A549 (cell line): ENCODE measurements around the gene GAN. TPM values are rescaled to one million over a fixed set of nuclear protein-coding genes. Genes with fewer than 3 reads are reported as not detected.
A peak's percentile ranks its signal among the peaks of the same experiment; 100 is the strongest.

Experiments used
- ATAC-seq, 2 experiments: fragments of 200-7000 bp in 1 of 2; fragments of >200 bp in 1 of 2; cut with Nextera tagmentation in 1 of 2; cut with Tn5 transposase in 1 of 2; 3 replicates each; pipeline versions ENCODE4 v1.8.0 to v1.9.1; 2018 to 2020; ENCODE audit warnings: mild to moderate bottlenecking in 1 of 2, moderate library complexity in 1 of 2
- CTCF ChIA-PET: fragments of 300-600 bp; sonication (Branson Sonifier 250); formaldehyde crosslinking; extraction: SDS; loops from one replicate; lab custom pipeline; 2021; ENCODE audit warnings: antibody characterized with exemption, inconsistent platforms; lab: Yijun Ruan, JAX
- POLR2A ChIA-PET: fragments of 350-600 bp; formaldehyde crosslinking; extraction: SDS; loops from one replicate; lab custom pipeline; 2021; ENCODE audit warnings: antibody characterized with exemption, inconsistent platforms; lab: Yijun Ruan, JAX
- DNase-seq, 2 experiments: peaks; one replicate each; pipeline versions ENCODE4 v3.0.0 to v3.0.0-alpha.2; 2011 to 2016; ENCODE audit warnings: low read depth in 1 of 2, low spot score in 1 of 2
- FAIRE-seq: peaks from 2 replicates; lab custom pipeline; 2011; peaks lifted over from hg19 to GRCh38; lab: Jason Lieb, UNC
- H3K27ac ChIP-seq, 2 experiments: fragments of >200 bp; sonication (Bioruptor Twin); formaldehyde crosslinking; 3 replicates each; pipeline ENCODE4 v1.5.1; 2016 to 2017
- H3K4me1 ChIP-seq: fragments of >200 bp; sonication (Bioruptor Twin); formaldehyde crosslinking; 3 replicates; pipeline ENCODE4 v1.6.1; 2016
- H3K4me2 ChIP-seq: fragments of >200 bp; sonication (Bioruptor Twin); formaldehyde crosslinking; 3 replicates; pipeline ENCODE4 v1.6.1; 2016
- H3K4me3 ChIP-seq: fragments of >200 bp; sonication (Bioruptor Twin); formaldehyde crosslinking; 3 replicates; pipeline ENCODE4 v1.5.1; 2016
- H3K9me3 ChIP-seq: fragments of >200 bp; sonication (Bioruptor Twin); formaldehyde crosslinking; 3 replicates; pipeline ENCODE4 v1.6.1; 2016
- EHMT2 ChIP-seq: fragments of 200-600 bp; sonication (generic); IDR thresholded peaks from 2 replicates; pipeline ENCODE4 v1.6.1; 2016; ENCODE audit warnings: antibody characterized with exemption, low read depth, mild to moderate bottlenecking, moderate library complexity
- EP300 ChIP-seq, 2 experiments: fragments of >200 bp; sonication (Bioruptor Twin); formaldehyde crosslinking; IDR thresholded peaks; 2 replicates in 1 of 2; 3 replicates in 1 of 2; pipeline ENCODE4 v1.6.1; 2016 to 2017
- FOXS1 ChIP-seq: fragments of 250-450 bp; sonication (Bioruptor Pico); IDR thresholded peaks from 2 replicates; pipeline ENCODE4 v1.5.0; 2020; ENCODE audit warnings: mild to moderate bottlenecking, moderate library complexity
- HEYL ChIP-seq: fragments of 250-450 bp; sonication (Bioruptor Pico); IDR thresholded peaks from 2 replicates; pipeline ENCODE4 v1.8.0; 2021; ENCODE audit warnings: mild to moderate bottlenecking, moderate library complexity
- HOXA7 ChIP-seq: fragments of 250-450 bp; sonication (Bioruptor Pico); IDR thresholded peaks from 2 replicates; pipeline ENCODE4 v1.5.0; 2020; ENCODE audit warnings: mild to moderate bottlenecking, moderate library complexity
- JUN ChIP-seq, 2 experiments: fragments of >200 bp; sonication (Bioruptor Twin); formaldehyde crosslinking; IDR thresholded peaks; 2 replicates in 1 of 2; 3 replicates in 1 of 2; pipeline ENCODE4 v1.6.1; 2016 to 2017
- KDM1A ChIP-seq: fragments of 200-600 bp; sonication (generic); IDR thresholded peaks from 2 replicates; pipeline ENCODE4 v1.6.1; 2016; ENCODE audit warnings: low read depth, mild to moderate bottlenecking
- MYC ChIP-seq: IDR thresholded peaks from 2 replicates; pipeline ENCODE4 v1.6.1; 2012; ENCODE audit warnings: mild to moderate bottlenecking, inconsistent platforms, low read length, improper control_type of control experiment, borderline replicate concordance
- RARB ChIP-seq: fragments of 250-450 bp; sonication (Bioruptor Pico); IDR thresholded peaks from 2 replicates; pipeline ENCODE4 v1.8.0; 2021; ENCODE audit warnings: mild to moderate bottlenecking, moderate library complexity
- RCOR1 ChIP-seq: fragments of 150-350 bp; IDR thresholded peaks from 2 replicates; pipeline ENCODE4 v1.6.1; 2014; ENCODE audit warnings: antibody characterized with exemption, low read length, low read depth
- RFX5 ChIP-seq: fragments of 450-650 bp; IDR thresholded peaks from 2 replicates; pipeline ENCODE4 v1.7.1; 2014; ENCODE audit warnings: antibody characterized with exemption, mild to moderate bottlenecking, moderate library complexity
- RNF2 ChIP-seq: fragments of 200-600 bp; sonication (generic); IDR thresholded peaks from 2 replicates; pipeline ENCODE4 v1.6.1; 2016; ENCODE audit warnings: low read depth, mild to moderate bottlenecking, antibody characterized with exemption, moderate library complexity, borderline replicate concordance
- ZFP36 ChIP-seq: fragments of 450-650 bp; IDR thresholded peaks from 2 replicates; pipeline ENCODE4 v1.6.1; 2014; ENCODE audit warnings: borderline replicate concordance; ENCODE audit not compliant: partially characterized antibody
- WGBS: methylation state at CpG from one replicate; pipeline ENCODE4 v1.1.6; 2017; ENCODE audit errors: missing lambda C conversion rate; 5-methylcytosine and 5-hydroxymethylcytosine counted together
- polyA plus RNA-seq, 4 experiments: library from polyadenylated mRNA; depleted of rRNA in 3 of 4; stranded (reverse); fragments of >200 nt; fragmentation: RNase III in 1 of 4; extraction: RNeasy Plus Mini Kit Qiagen cat#74134 plus additional on column Dnase treatment in 1 of 4; gene quantifications; 2 replicates in 3 of 4; 3 replicates in 1 of 4; pipeline ENCODE4 v1.2.3, GENCODE V29; 2011 to 2017
- TF ChIP-seq, protein P1 (sequence below): fragments of 450-650 bp; IDR thresholded peaks from 2 replicates; pipeline ENCODE4 v1.6.1; 2014; ENCODE audit warnings: antibody characterized with exemption
- TF ChIP-seq, protein P2 (sequence below): fragments of 250-450 bp; sonication (Bioruptor Pico); IDR thresholded peaks from 2 replicates; pipeline ENCODE4 v1.5.0; 2021; ENCODE audit warnings: mild to moderate bottlenecking, moderate library complexity, borderline replicate concordance
- TF ChIP-seq, protein P3 (sequence below): fragments of >200 bp; sonication (Bioruptor Twin); formaldehyde crosslinking; IDR thresholded peaks from 2 replicates; pipeline ENCODE4 v1.6.1; 2016
- TF ChIP-seq, protein P4 (sequence below): fragments of 200-600 bp; sonication (generic); IDR thresholded peaks from 2 replicates; pipeline ENCODE4 v1.6.1; 2016; ENCODE audit warnings: antibody characterized with exemption, mild to moderate bottlenecking, moderate library complexity
- TF ChIP-seq, protein P5 (sequence below): IDR thresholded peaks from 2 replicates; pipeline ENCODE4 v1.6.1; 2012; ENCODE audit warnings: low read depth, borderline replicate concordance
- TF ChIP-seq, protein P6 (sequence below): fragments of >200 bp; sonication (Bioruptor Twin); formaldehyde crosslinking; IDR thresholded peaks from 3 replicates; pipeline ENCODE4 v1.6.1; 2016

GAN gene
- polyA plus RNA-seq, 2 of the 4 experiments (the other 2 are of a cell fraction), result 2.8 to 8.1 TPM

DNA sequence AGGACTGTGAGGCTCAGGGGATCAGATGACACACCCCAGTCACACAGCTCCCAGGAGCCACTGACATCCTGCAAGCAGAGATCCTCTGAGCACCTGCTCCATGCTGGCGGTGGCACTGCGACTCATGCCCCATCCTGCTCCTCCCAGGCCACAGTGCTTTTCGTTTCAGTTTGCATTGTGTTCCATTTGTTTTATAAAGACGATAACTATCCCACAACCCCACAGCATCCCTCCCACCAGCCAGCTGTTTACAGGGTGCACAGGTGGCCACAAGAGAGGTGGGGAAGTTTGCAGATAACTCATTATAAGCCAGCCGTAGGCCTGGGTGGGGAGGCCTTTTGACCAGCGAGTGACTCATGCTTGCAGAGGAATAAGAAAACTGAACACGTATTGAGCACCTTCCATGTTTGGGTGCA, 48.1 kb upstream of the GAN start:
- TF ChIP-seq ZFP36 (no peak), JUN (IDR thresholded peaks at IDR 0.05) (no peak), HOXA7 (CRISPR knock-in tag) (no peak), RCOR1 (no peak), EHMT2 (no peak), RARB (CRISPR knock-in tag) (no peak), KDM1A (no peak), RNF2 (no peak), MYC (no peak), HEYL (CRISPR knock-in tag) (no peak)
- TF ChIP-seq, protein P1, sequence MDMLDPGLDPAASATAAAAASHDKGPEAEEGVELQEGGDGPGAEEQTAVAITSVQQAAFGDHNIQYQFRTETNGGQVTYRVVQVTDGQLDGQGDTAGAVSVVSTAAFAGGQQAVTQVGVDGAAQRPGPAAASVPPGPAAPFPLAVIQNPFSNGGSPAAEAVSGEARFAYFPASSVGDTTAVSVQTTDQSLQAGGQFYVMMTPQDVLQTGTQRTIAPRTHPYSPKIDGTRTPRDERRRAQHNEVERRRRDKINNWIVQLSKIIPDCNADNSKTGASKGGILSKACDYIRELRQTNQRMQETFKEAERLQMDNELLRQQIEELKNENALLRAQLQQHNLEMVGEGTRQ, result no peak
- TF ChIP-seq, protein P2, sequence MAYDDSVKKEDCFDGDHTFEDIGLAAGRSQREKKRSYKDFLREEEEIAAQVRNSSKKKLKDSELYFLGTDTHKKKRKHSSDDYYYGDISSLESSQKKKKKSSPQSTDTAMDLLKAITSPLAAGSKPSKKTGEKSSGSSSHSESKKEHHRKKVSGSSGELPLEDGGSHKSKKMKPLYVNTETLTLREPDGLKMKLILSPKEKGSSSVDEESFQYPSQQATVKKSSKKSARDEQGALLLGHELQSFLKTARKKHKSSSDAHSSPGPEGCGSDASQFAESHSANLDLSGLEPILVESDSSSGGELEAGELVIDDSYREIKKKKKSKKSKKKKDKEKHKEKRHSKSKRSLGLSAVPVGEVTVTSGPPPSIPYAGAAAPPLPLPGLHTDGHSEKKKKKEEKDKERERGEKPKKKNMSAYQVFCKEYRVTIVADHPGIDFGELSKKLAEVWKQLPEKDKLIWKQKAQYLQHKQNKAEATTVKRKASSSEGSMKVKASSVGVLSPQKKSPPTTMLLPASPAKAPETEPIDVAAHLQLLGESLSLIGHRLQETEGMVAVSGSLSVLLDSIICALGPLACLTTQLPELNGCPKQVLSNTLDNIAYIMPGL (CRISPR knock-in tag), result no peak
- TF ChIP-seq, protein P3, sequence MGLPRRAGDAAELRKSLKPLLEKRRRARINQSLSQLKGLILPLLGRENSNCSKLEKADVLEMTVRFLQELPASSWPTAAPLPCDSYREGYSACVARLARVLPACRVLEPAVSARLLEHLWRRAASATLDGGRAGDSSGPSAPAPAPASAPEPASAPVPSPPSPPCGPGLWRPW, result no peak
- TF ChIP-seq, protein P4, sequence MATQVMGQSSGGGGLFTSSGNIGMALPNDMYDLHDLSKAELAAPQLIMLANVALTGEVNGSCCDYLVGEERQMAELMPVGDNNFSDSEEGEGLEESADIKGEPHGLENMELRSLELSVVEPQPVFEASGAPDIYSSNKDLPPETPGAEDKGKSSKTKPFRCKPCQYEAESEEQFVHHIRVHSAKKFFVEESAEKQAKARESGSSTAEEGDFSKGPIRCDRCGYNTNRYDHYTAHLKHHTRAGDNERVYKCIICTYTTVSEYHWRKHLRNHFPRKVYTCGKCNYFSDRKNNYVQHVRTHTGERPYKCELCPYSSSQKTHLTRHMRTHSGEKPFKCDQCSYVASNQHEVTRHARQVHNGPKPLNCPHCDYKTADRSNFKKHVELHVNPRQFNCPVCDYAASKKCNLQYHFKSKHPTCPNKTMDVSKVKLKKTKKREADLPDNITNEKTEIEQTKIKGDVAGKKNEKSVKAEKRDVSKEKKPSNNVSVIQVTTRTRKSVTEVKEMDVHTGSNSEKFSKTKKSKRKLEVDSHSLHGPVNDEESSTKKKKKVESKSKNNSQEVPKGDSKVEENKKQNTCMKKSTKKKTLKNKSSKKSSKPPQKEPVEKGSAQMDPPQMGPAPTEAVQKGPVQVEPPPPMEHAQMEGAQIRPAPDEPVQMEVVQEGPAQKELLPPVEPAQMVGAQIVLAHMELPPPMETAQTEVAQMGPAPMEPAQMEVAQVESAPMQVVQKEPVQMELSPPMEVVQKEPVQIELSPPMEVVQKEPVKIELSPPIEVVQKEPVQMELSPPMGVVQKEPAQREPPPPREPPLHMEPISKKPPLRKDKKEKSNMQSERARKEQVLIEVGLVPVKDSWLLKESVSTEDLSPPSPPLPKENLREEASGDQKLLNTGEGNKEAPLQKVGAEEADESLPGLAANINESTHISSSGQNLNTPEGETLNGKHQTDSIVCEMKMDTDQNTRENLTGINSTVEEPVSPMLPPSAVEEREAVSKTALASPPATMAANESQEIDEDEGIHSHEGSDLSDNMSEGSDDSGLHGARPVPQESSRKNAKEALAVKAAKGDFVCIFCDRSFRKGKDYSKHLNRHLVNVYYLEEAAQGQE, result no peak
- TF ChIP-seq, all 56 proteins: peak for 0
- CTCF ChIA-PET, result interaction anchor here (0.8 kb wide), 1 partner anchor 231 kb away, joined by 3 read pairs; the partner anchor contains the start of gene ATMIN
- WGBS, result 67% methylated on average over 7 of the region's 7 CpGs
- ATAC-seq, result no peak
- Histone ChIP-seq H3K9me3 (no peaks in the 10 kb centered on the region), H3K4me2 (no peak overlapping the region), H3K4me1 (no peaks in the 10 kb centered on the region), H3K27ac (no peak overlapping the region), H3K4me3 (no peak overlapping the region)
- POLR2A ChIA-PET, result no interaction called here
- no peak for FAIRE-seq
- no peak for DNase-seq

DNA sequence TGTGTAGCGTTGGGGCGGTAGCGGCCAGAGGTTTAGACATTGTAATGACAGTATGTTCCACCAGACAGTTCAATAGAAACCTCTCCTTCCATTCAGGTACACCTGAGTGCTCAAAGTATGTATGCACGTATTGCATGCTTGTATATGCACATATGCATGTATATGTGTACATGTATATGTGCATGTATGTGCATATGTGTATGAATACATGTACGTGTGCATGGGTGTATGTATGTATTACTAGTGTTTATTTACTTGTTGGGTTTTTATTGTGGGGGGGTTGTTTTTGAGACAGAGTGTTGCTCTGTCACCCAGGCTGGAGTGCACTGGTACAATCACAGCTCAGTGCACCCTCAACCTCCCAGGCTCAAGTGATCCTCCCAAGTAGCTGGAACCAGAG, 46.3 kb upstream of the GAN start:
- ATAC-seq (no peak), DNase-seq (no peak), FAIRE-seq (no peak)
- CTCF ChIA-PET, result no interaction called here
- POLR2A ChIA-PET, result no interaction called here
- WGBS, result 95% methylated on average over 5 of the region's 5 CpGs
- no peak for TF ChIP-seq RNF2
- Histone ChIP-seq H3K27ac (no peak overlapping the region), H3K4me3 (no peak overlapping the region), H3K4me2 (no peak overlapping the region), H3K9me3 (no peaks in the 10 kb centered on the region), H3K4me1 (no peaks in the 10 kb centered on the region)

DNA sequence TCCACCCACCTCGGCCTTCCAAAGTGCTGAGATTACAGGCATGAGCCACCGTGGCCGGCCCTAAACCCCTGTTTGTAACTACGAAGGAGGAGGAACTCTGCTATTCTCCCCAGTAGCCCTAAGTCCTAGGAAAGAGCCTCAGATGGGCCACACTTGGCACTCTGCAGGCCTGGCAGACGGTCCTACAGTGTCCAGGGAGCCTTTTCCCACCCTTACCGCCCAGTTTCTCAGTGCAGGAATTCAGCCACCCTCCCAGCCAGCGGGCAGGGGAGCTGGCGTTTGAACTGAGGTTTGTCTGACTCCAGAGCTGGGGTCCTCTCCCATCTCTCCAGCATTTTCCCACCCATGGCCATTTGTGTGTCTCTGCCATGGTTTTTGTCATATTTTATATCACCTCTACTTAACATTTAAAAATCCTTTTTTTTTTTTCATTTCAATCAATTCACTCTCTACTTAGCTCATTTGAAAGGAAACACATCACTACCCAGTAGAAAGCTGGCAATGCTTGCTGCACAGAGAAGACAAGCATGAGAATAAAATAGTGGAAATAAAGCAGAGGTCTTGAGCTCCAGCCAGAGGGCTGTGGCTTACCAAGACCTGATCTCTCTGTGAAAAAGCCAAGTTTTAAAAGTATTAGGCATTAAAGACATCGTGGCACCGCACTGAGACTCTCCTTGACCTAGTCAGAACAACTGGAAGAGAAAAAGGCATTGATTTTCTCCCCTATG, 41.4 kb upstream of the GAN start:
- DNase-seq (no peak), FAIRE-seq (no peak), ATAC-seq (0 out of 6 replicates have a peak, but pooled peaks of 1 of the 2 experiments have one; percentile 18)
- Histone ChIP-seq H3K4me1 (no peaks in the 10 kb centered on the region), H3K27ac (no peak overlapping the region), H3K9me3 (no peaks in the 10 kb centered on the region), H3K4me3 (no peak overlapping the region), H3K4me2 (no peak overlapping the region)
- CTCF ChIA-PET, result interaction anchor here (0.5 to 0.6 kb wide), 2 partner anchors 12 to 26 kb away, joined by 3 to 4 read pairs; no protein-coding TSS in a partner anchor
- 72% methylated on average over 10 of the region's 10 CpGs for WGBS
- POLR2A ChIA-PET, result no interaction called here
- no peak for TF ChIP-seq RFX5
- TF ChIP-seq, protein P5, sequence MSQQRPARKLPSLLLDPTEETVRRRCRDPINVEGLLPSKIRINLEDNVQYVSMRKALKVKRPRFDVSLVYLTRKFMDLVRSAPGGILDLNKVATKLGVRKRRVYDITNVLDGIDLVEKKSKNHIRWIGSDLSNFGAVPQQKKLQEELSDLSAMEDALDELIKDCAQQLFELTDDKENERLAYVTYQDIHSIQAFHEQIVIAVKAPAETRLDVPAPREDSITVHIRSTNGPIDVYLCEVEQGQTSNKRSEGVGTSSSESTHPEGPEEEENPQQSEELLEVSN, result no peak
- TF ChIP-seq, protein P4, result no peak
- TF ChIP-seq FOXS1 (CRISPR knock-in tag), result no peak
- TF ChIP-seq, protein P6, sequence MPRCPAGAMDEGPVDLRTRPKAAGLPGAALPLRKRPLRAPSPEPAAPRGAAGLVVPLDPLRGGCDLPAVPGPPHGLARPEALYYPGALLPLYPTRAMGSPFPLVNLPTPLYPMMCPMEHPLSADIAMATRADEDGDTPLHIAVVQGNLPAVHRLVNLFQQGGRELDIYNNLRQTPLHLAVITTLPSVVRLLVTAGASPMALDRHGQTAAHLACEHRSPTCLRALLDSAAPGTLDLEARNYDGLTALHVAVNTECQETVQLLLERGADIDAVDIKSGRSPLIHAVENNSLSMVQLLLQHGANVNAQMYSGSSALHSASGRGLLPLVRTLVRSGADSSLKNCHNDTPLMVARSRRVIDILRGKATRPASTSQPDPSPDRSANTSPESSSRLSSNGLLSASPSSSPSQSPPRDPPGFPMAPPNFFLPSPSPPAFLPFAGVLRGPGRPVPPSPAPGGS, result no peak
- TF ChIP-seq EP300 (IDR thresholded peaks at IDR 0.05), result no peak
